OCI-LY1 (cell line): ENCODE data around the gene CD74.

Experiments
- EZH2 ChIP-seq: fragments of 200-600 bp; sonication (generic), shearing (Covaris generic); IDR thresholded peaks from 2 replicates; pipeline ENCODE4 v1.8.0; 2017; ENCODE audit warnings: borderline replicate concordance, mixed run types, mild to moderate bottlenecking, antibody characterized with exemption, low read length, moderate library complexity, mixed read lengths
- TF ChIP-seq, protein P1 (sequence below): fragments of 200-600 bp; sonication (generic), shearing (Covaris generic); IDR thresholded peaks from 2 replicates; pipeline ENCODE4 v1.5.1; 2017; ENCODE audit warnings: mild to moderate bottlenecking, antibody characterized with exemption, low read length, moderate library complexity, mixed read lengths

DNA sequence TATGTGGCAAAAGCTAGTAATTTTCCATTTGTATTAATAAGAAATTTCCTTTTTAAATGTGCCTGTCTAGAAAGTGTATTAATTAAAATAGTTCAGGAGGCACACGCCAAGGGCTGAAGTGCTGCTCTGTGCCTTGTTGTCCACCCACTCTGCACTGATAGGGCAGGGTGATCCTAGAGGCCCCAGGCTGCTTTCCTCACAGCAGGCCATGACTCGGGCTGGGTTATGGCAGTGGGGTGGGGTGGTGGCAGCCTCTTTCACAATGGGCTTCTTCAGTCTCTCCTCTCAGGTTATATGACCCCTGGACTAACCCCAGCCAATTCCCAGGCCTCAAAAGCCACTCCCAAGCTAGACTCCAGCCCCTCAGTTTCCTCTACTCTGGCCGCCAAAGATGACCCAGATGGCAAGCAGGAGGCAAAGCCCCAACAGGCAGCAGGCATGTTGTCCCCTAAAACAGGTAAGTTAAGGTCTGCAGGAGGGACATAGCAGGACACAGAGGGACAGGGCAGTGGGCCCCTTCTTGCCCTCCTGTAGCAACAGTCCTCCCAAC is 19.5 kb downstream of the CD74 start:
- TF ChIP-seq, protein P1, sequence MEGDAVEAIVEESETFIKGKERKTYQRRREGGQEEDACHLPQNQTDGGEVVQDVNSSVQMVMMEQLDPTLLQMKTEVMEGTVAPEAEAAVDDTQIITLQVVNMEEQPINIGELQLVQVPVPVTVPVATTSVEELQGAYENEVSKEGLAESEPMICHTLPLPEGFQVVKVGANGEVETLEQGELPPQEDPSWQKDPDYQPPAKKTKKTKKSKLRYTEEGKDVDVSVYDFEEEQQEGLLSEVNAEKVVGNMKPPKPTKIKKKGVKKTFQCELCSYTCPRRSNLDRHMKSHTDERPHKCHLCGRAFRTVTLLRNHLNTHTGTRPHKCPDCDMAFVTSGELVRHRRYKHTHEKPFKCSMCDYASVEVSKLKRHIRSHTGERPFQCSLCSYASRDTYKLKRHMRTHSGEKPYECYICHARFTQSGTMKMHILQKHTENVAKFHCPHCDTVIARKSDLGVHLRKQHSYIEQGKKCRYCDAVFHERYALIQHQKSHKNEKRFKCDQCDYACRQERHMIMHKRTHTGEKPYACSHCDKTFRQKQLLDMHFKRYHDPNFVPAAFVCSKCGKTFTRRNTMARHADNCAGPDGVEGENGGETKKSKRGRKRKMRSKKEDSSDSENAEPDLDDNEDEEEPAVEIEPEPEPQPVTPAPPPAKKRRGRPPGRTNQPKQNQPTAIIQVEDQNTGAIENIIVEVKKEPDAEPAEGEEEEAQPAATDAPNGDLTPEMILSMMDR: no peak
- TF ChIP-seq EZH2: no peak
